ENCODE measurements around the gene GUCA2B.

Gene GUCA2B

GRCh38 chr1:42179900-42180329, 26.7 kb downstream of the GUCA2B start:
- Histone ChIP-seq H3F3A (ENCODE audit: low read depth) (no peaks in the 10 kb centered on the region), H3K4me3 (ENCODE audit: low read length, poor library complexity, severe bottlenecking) (no peak overlapping the region), H3K27me3 (ENCODE audit: insufficient read depth, low read length, poor library complexity, severe bottlenecking) (no peaks in the 10 kb centered on the region), H3K9ac (ENCODE audit: low read depth, low read length, poor library complexity, severe bottlenecking) (no peak overlapping the region), H3K9me3 (ENCODE audit: insufficient read depth, low read depth, low read length) (no peaks in the 10 kb centered on the region), H3K36me3 (ENCODE audit: insufficient read depth, low read length) (peaks cover 47% of the 10 kb centered on the region; the same call in 1 of the 2 replicates), H3K4me1 (ENCODE audit: insufficient read depth, low read length, poor library complexity, severe bottlenecking) (no peaks in the 10 kb centered on the region), H3K79me2 (ENCODE audit: insufficient read depth, low read length) (no peaks in the 10 kb centered on the region), H3K9me2 (replicated peaks; ENCODE audit: low read depth, low read length) (no peaks in the 10 kb centered on the region), H3K4me2 (ENCODE audit: low read depth, low read length, poor library complexity, severe bottlenecking) (no peak overlapping the region), H4K20me1 (ENCODE audit: insufficient read depth, low read length, poor library complexity, severe bottlenecking) (no peaks in the 10 kb centered on the region), H2AFZ (ENCODE audit: low read length) (no peak overlapping the region)
- no peak for TF ChIP-seq EZH2phosphoT487 (IDR thresholded peaks at IDR 0.05; ENCODE audit: borderline replicate concordance)
- no peak for TF ChIP-seq CTCF (conservative IDR thresholded peaks at IDR 0.05; ENCODE audit: low read length)

GRCh38 chr1:42181687-42182086, 28.5 kb downstream of the GUCA2B start:
- no peaks in the 10 kb centered on the region for H3K9me3 ChIP-seq (ENCODE audit: insufficient read depth, low read depth, low read length)
- no peaks in the 10 kb centered on the region for H3K79me2 ChIP-seq (ENCODE audit: insufficient read depth, low read length)
- no peaks in the 10 kb centered on the region for H3F3A ChIP-seq (ENCODE audit: low read depth)
- no peaks in the 10 kb centered on the region for H4K20me1 ChIP-seq (ENCODE audit: insufficient read depth, low read length, poor library complexity, severe bottlenecking)
- H3K27me3 ChIP-seq (ENCODE audit: insufficient read depth, low read length, poor library complexity, severe bottlenecking), result no peaks in the 10 kb centered on the region
- no peak overlapping the region for H3K4me2 ChIP-seq (ENCODE audit: low read depth, low read length, poor library complexity, severe bottlenecking)
- H3K9me2 ChIP-seq (replicated peaks; ENCODE audit: low read depth, low read length), result no peaks in the 10 kb centered on the region
- no peak overlapping the region for H3K9ac ChIP-seq (ENCODE audit: low read depth, low read length, poor library complexity, severe bottlenecking)
- no peaks in the 10 kb centered on the region for H3K4me1 ChIP-seq (ENCODE audit: insufficient read depth, low read length, poor library complexity, severe bottlenecking)
- no peak overlapping the region for H2AFZ ChIP-seq (ENCODE audit: low read length)
- H3K36me3 ChIP-seq (ENCODE audit: insufficient read depth, low read length), result peaks cover 60% of the 10 kb centered on the region; the same call in 1 of the 2 replicates
- no peak overlapping the region for H3K4me3 ChIP-seq (ENCODE audit: low read length, poor library complexity, severe bottlenecking)
- no peak for TF ChIP-seq CTCF (conservative IDR thresholded peaks at IDR 0.05; ENCODE audit: low read length)
- no peak for TF ChIP-seq EZH2phosphoT487 (IDR thresholded peaks at IDR 0.05; ENCODE audit: borderline replicate concordance)

- Histone ChIP-seq H3K79me2 (ENCODE audit: insufficient read depth, low read length) (no peaks in the 10 kb centered on the region), H3K9ac (ENCODE audit: low read depth, low read length, poor library complexity, severe bottlenecking) (no peak overlapping the region), H3K4me1 (ENCODE audit: insufficient read depth, low read length, poor library complexity, severe bottlenecking) (no peaks in the 10 kb centered on the region), H3F3A (ENCODE audit: low read depth) (no peaks in the 10 kb centered on the region), H3K36me3 (ENCODE audit: insufficient read depth, low read length) (peaks cover 72% of the 10 kb centered on the region; the same call in 1 of the 2 replicates), H3K27me3 (ENCODE audit: insufficient read depth, low read length, poor library complexity, severe bottlenecking) (no peaks in the 10 kb centered on the region), H4K20me1 (ENCODE audit: insufficient read depth, low read length, poor library complexity, severe bottlenecking) (no peaks in the 10 kb centered on the region), H3K9me3 (ENCODE audit: insufficient read depth, low read depth, low read length) (no peaks in the 10 kb centered on the region), H3K9me2 (replicated peaks; ENCODE audit: low read depth, low read length) (no peaks in the 10 kb centered on the region), H3K4me2 (ENCODE audit: low read depth, low read length, poor library complexity, severe bottlenecking) (no peak overlapping the region), H2AFZ (ENCODE audit: low read length) (no peak overlapping the region), H3K4me3 (ENCODE audit: low read length, poor library complexity, severe bottlenecking) (no peak overlapping the region)
- no peak for TF ChIP-seq EZH2phosphoT487 (IDR thresholded peaks at IDR 0.05; ENCODE audit: borderline replicate concordance)
- no peak for TF ChIP-seq CTCF (conservative IDR thresholded peaks at IDR 0.05; ENCODE audit: low read length)
Observed at GRCh38 chr1:42183210-42183956, 30.2 kb downstream of the GUCA2B start.

Data from Loucy (cell line).